Measurements from ENCODE around the gene PTPRC. TPM values are rescaled to one million over a fixed set of nuclear protein-coding genes. Genes with fewer than 3 reads are reported as not detected.

PTPRC gene
- total and polyA plus RNA-seq, 2 donors (not counting 1 experiment from before 2014, with no cell fraction given) = under 0.01 to 0.11 TPM

DNA sequence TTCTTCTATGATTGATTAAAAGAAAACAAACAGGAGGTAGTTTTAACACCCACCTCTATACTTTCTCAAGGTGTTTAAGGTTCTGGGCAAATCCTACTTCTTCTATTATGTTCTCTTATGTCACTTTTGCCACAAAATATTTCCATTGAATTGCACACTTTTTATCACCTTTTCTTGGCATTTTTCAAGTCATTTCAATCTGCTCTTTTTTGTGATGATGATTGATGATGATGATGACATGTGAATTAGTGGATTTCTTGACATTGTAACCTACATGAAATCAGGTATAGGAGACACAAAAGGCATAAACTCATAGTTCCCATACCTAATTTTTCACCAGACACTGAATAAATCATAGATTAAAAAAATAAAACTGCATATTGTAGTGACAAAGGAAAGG, 4.1 kb downstream of the PTPRC start:
- TF ChIP-seq, protein P1, sequence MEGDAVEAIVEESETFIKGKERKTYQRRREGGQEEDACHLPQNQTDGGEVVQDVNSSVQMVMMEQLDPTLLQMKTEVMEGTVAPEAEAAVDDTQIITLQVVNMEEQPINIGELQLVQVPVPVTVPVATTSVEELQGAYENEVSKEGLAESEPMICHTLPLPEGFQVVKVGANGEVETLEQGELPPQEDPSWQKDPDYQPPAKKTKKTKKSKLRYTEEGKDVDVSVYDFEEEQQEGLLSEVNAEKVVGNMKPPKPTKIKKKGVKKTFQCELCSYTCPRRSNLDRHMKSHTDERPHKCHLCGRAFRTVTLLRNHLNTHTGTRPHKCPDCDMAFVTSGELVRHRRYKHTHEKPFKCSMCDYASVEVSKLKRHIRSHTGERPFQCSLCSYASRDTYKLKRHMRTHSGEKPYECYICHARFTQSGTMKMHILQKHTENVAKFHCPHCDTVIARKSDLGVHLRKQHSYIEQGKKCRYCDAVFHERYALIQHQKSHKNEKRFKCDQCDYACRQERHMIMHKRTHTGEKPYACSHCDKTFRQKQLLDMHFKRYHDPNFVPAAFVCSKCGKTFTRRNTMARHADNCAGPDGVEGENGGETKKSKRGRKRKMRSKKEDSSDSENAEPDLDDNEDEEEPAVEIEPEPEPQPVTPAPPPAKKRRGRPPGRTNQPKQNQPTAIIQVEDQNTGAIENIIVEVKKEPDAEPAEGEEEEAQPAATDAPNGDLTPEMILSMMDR (conservative IDR thresholded peaks at IDR 0.05 in 1 of 2, IDR thresholded peaks at IDR 0.05 in 1 of 2; ENCODE audit: low read depth in 1 of 2, low read length in 2 of 2) = no peak
- no peak for TF ChIP-seq EZH2 (IDR thresholded peaks at IDR 0.05; ENCODE audit: low read length, missing control alignments)
- Histone ChIP-seq H3K36me3 (ENCODE audit: control insufficient read depth, insufficient read depth, low read length) (no peaks in the 10 kb centered on the region), H3K4me1 (ENCODE audit: control insufficient read depth, extremely low read depth, insufficient read depth, low read length) (peaks cover 3% of the 10 kb centered on the region), H4K20me1 (ENCODE audit: control insufficient read depth, extremely low read depth, insufficient read depth, low read length) (no peaks in the 10 kb centered on the region), H3K9ac (ENCODE audit: insufficient read depth, low read length) (no peak overlapping the region), H3K9me3 (ENCODE audit: control insufficient read depth, insufficient read depth, low read depth, low read length) (no peaks in the 10 kb centered on the region), H3K4me3 (replicated peaks in 1 of 4; ENCODE audit: control extremely low read depth in 1 of 4, insufficient read depth in 1 of 4, low read depth in 3 of 4, low read length in 4 of 4) (no peak overlapping the region), H3K27ac (ENCODE audit: insufficient read depth, low read length) (no peak overlapping the region), H3K4me2 (ENCODE audit: extremely low read depth, insufficient read depth, low read length) (no peak overlapping the region), H2AFZ (ENCODE audit: low read length) (no peak overlapping the region), H3K79me2 (ENCODE audit: control insufficient read depth, insufficient read depth, low read length) (no peaks in the 10 kb centered on the region), H3K27me3 (ENCODE audit: control insufficient read depth, insufficient read depth, low read length) (no peaks in the 10 kb centered on the region)
- no peak for DNase-seq (ENCODE audit: low read depth in 2 of 2)

DNA sequence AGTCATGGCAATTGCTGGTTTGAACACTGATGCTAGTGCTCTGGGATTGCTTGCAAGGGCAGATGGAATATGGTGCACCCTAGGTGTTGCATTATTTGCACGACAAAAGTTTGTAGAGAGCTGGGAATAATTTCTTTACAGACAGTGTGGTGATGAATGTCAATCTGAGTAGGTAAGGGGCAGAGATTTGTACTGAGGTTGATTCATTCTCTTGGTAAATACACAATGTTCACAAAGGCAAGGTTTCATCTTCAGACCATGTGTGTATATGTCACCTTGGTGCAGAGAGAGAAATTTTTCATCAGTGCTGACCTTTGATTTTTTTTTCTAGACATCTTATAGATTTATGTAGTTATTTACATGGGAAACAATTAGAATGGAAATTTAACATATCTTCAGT, 5.0 kb downstream of the PTPRC start:
- Histone ChIP-seq H2AFZ (ENCODE audit: low read length) (no peak overlapping the region), H3K4me2 (ENCODE audit: extremely low read depth, insufficient read depth, low read length) (no peak overlapping the region), H3K36me3 (ENCODE audit: control insufficient read depth, insufficient read depth, low read length) (no peaks in the 10 kb centered on the region), H3K79me2 (ENCODE audit: control insufficient read depth, insufficient read depth, low read length) (no peaks in the 10 kb centered on the region), H3K4me1 (ENCODE audit: control insufficient read depth, extremely low read depth, insufficient read depth, low read length) (peaks cover 3% of the 10 kb centered on the region), H4K20me1 (ENCODE audit: control insufficient read depth, extremely low read depth, insufficient read depth, low read length) (no peaks in the 10 kb centered on the region), H3K4me3 (replicated peaks in 1 of 4; ENCODE audit: control extremely low read depth in 1 of 4, insufficient read depth in 1 of 4, low read depth in 3 of 4, low read length in 4 of 4) (no peak overlapping the region), H3K27ac (ENCODE audit: insufficient read depth, low read length) (no peak overlapping the region), H3K9me3 (ENCODE audit: control insufficient read depth, insufficient read depth, low read depth, low read length) (no peaks in the 10 kb centered on the region), H3K9ac (ENCODE audit: insufficient read depth, low read length) (no peak overlapping the region), H3K27me3 (ENCODE audit: control insufficient read depth, insufficient read depth, low read length) (no peaks in the 10 kb centered on the region)
- DNase-seq (ENCODE audit: low read depth in 2 of 2) = no peak
- TF ChIP-seq EZH2 (IDR thresholded peaks at IDR 0.05; ENCODE audit: low read length, missing control alignments) = no peak
- TF ChIP-seq, protein P1 (conservative IDR thresholded peaks at IDR 0.05 in 1 of 2, IDR thresholded peaks at IDR 0.05 in 1 of 2; ENCODE audit: low read depth in 1 of 2, low read length in 2 of 2) = no peak

DNA sequence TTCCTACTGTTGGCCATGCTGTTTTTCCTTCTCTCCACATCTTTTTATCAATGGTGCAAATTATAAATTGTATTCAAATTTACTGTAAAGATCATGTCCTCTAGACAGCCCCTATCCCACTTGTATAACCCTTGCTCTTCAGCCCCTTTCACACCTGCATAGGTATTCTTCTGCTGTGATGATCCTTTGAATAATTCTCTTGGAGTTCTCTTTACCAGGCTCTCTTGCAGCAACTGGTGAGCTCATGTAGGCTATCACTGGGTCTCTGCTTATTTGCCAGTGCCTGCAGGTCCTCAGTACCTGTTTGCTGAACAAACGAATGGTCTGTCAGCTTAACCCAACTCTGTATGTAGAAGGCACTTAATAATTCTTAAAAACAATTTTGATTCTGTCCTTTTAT, 8.2 kb downstream of the PTPRC start:
- H3K4me2 ChIP-seq (ENCODE audit: extremely low read depth, insufficient read depth, low read length) = no peak overlapping the region
- no peaks in the 10 kb centered on the region for H3K79me2 ChIP-seq (ENCODE audit: control insufficient read depth, insufficient read depth, low read length)
- H3K9ac ChIP-seq (ENCODE audit: insufficient read depth, low read length) = no peak overlapping the region
- no peaks in the 10 kb centered on the region for H3K36me3 ChIP-seq (ENCODE audit: control insufficient read depth, insufficient read depth, low read length)
- H3K27ac ChIP-seq (ENCODE audit: insufficient read depth, low read length) = no peak overlapping the region
- TF ChIP-seq, protein P1 (conservative IDR thresholded peaks at IDR 0.05 in 1 of 2, IDR thresholded peaks at IDR 0.05 in 1 of 2; ENCODE audit: low read depth in 1 of 2, low read length in 2 of 2) = no peak
- TF ChIP-seq EZH2 (IDR thresholded peaks at IDR 0.05; ENCODE audit: low read length, missing control alignments) = no peak
- no peaks in the 10 kb centered on the region for H4K20me1 ChIP-seq (ENCODE audit: control insufficient read depth, extremely low read depth, insufficient read depth, low read length)
- no peak for DNase-seq (ENCODE audit: low read depth in 2 of 2)
- no peaks in the 10 kb centered on the region for H3K9me3 ChIP-seq (ENCODE audit: control insufficient read depth, insufficient read depth, low read depth, low read length)
- no peaks in the 10 kb centered on the region for H3K27me3 ChIP-seq (ENCODE audit: control insufficient read depth, insufficient read depth, low read length)
- H2AFZ ChIP-seq (ENCODE audit: low read length) = no peak overlapping the region
- H3K4me3 ChIP-seq (replicated peaks in 1 of 4; ENCODE audit: control extremely low read depth in 1 of 4, insufficient read depth in 1 of 4, low read depth in 3 of 4, low read length in 4 of 4) = no peak overlapping the region
- no peaks in the 10 kb centered on the region for H3K4me1 ChIP-seq (ENCODE audit: control insufficient read depth, extremely low read depth, insufficient read depth, low read length)
